Fibroblast of upper back skin (primary cell): ENCODE results near the gene ASTN2.

Experiments used
- DNase-seq: peaks from one replicate; pipeline ENCODE4 v3.0.0-alpha.2; 2013

ASTN2 gene

GRCh38 chr9:116998305-116998704, 416.6 kb downstream of the ASTN2 start:
- peak; percentile 31 for DNase-seq

DNA sequence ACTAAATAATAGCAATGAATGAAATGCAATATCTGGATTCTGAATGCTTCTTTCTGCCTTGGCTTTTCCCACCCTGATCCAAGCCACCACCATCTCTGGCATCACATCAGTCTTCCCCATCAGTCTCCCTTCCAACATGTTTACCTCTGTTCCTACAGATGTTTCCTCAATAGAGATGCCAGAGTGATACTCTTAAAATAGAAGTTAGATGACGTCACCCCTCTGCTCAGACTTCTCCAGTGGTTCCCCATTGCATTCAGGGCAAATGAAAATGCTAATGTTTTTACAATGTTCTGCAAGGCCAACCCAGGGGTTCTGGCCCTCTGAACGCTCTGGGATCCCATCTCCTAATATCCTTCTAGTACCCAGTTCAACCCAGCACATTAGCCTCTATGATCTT, 422.0 kb downstream of the ASTN2 start:
- no peak for DNase-seq

DNA sequence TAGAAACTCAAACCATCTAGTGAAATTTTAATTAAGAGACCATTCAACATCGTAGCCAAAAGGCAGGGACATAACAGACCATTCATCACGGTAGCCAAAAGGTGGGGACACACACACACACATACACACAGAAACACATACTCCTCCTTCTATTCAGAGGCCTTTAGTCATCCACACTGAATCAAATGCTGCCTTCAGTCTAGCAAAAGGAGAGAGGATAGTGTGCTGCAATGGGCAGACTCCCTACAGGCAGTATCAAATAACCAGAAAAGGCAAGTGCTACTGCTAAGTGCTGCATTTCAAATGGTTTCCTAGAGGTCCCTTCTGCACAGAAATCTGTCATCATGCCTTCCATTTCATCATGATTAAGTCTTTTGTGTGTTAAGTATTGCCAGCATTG, 423.8 kb downstream of the ASTN2 start:
- no peak for DNase-seq

DNA sequence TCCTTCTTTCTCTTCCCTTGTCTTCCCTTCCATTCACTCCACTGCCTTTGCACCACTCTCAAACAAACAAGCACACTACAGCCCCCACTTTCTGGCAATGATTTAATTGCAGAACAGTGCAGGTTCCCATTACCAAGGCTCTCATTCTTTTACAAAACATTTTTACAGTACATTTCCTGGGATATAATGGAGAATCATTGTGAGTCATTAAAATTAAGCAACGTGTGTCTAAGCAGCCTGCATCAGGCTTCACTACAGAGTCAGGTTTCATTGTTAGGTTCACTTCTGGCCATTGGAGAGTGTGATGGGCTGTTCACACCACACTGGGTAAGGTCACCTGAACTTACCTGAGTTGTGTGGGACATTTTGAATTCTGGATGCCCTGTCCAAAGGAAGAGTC, 424.3 kb downstream of the ASTN2 start:
- DNase-seq = no peak

DNA sequence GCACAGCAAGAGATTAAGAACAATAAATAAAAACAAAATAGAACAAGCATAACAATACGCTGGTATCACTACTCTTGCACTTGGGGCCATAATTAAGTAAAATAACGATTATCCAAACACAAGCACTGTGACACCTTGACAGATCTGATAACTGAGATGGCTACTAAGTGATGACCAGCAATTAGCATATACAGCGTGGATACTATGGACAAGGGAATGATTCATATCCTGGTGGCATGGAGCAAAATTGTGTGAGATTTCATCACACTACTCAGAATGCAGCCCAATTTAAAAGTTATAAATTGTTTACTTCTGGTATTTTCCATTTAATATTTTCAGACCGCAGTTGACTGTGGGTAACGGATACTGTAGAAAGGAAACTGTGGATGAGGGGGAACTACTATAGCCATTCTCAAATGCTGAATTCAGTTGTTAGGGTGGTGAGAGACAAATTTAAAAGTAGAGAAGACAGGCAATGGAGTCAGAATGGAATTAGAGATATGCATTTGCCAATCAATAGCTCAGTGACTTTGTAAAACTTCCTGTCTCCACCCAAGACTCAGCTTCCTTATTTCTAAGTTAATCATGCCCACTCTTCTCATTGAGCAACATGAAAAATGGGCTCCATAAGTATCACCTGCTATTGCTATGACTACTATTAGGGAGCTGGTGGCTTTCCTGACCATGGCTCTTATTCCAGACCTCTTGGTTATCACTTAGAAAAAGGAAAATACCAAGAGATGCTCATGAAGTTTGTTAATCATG, 427.0 kb downstream of the ASTN2 start:
- DNase-seq = peak; percentile 16

- DNase-seq = no peak
These were observed 428.8 kb downstream of the ASTN2 start for GRCh38 chr9:116986015-116986414.

- no peak for DNase-seq
These were observed 429.3 kb downstream of the ASTN2 start for GRCh38 chr9:116985596-116985995.

DNA sequence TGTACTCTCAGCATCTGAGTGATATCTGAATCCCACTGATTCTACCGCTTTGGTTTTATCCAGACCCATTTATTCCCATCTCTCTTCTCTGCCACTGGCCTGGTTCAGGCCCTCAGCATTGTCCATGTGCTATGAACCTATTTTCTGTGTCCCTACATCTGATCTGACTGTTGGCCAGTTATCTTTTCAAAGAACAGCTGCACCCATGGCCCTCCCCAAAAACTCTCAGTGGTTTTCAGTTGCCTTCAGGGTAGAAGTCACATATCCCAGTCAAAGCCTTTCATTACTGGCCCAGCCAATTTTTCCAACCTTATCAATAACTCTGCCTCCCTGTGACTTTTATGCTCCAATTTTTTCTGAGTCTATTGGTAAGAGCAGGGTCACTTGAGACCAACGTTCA, 430.7 kb downstream of the ASTN2 start:
- no peak for DNase-seq

- DNase-seq = no peak
These were observed 434.2 kb downstream of the ASTN2 start for GRCh38 chr9:116980582-116981120.

GRCh38 chr9:116979456-116979855, 435.4 kb downstream of the ASTN2 start:
- DNase-seq = peak; percentile 40

GRCh38 chr9:116978155-116978554, 436.7 kb downstream of the ASTN2 start:
- peak; percentile 37 for DNase-seq

DNA sequence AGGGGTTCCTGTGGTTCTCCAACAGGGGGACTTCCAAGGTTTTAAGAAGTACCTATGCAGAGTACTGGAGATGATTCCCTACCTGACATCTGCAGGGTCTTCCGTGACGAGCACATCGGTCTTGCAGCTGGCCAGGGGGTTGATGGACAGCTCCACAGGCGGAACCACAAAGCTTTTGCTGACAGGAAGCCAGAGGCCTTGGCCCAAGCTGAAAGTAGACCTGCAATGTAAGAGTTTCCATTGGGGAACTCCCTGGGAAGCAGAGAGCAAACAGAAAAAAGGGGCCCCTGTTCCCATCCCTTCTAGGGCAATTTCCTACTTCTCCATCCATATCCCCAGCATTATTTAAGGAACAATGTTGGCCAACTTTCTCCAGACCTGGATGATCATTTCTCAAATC, 439.7 kb downstream of the ASTN2 start:
- no peak for DNase-seq

DNA sequence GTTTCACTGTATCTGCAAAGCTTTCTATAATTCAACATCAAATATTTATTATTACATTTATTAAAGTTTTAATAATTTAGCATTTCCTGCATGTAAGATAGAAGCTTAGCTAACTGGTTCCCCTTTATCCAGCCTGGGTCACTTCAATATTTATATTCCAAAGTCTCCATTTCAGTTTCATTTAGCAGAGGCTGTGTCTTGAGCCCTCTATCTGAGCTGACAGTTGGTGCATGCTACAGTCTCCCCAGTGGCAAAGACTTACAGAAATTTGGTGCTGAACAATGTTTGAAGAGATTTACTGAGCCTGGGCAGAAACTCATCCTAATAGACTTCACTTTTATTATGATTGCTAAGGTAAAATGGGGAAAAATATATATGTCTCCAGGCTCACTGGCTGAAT, 448.7 kb downstream of the ASTN2 start:
- DNase-seq = no peak

DNA sequence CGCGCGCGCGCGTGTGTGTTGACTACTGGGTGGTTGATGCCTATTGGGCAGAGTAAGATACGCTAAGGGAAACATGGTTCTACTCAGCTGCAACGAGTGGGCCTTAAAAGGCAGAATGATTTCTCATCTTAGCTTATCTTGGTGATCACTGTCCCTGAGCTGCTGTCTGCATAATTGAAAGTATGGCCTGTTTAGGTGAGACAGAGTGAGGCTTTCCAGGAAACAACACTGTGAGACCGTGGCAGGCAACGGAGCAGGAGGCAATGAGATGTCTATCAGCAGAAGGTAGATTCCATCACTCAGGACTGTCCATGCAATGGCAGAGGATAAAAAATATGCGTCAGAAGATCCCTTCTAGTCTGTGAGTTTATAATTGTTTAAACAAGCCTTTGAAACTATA, 450.6 kb downstream of the ASTN2 start:
- no peak for DNase-seq

DNA sequence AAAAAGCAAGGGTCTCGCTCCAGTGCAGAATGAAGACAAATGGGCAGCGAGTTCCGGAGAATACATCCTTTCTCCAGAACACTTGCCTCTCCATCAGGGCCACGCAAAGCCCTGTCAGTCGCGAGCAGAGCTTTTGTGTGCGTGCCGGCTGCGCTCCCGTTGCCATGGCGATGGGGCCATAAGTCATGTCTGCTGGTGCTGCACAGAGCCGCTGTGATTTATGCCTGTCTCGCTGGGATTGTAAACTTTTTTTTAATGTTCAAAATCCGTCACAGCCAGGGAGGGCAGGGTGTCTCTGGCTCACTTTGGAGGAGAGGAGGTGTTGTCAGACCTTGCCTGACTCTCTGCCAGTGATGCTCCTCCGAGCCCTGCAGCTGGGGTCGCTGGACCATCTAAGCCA, 455.0 kb downstream of the ASTN2 start:
- DNase-seq = peak; percentile 64

- DNase-seq = no peak
These were observed 456.0 kb downstream of the ASTN2 start for GRCh38 chr9:116958881-116959280.

DNA sequence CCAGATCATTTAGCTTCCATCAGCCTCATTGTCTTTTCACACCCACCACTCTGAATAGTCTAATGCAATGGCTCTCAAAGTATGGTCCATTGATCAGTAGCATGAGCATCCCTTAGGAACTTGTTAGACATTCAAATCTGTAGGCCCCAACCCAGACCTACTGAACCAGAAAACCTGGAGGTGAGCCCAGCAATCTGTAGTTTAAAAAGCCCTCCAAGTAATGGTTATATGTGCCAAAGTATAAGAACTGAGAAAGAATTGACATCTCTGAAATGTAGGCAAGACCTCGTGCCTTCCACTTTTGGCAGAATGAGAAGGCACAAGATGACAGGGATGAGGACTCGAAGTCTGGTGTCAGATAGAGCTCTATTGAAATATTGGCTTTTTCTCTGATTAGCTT, 460.1 kb downstream of the ASTN2 start:
- DNase-seq = no peak

- DNase-seq = no peak
These were observed 461.6 kb downstream of the ASTN2 start for GRCh38 chr9:116953271-116953670.

DNA sequence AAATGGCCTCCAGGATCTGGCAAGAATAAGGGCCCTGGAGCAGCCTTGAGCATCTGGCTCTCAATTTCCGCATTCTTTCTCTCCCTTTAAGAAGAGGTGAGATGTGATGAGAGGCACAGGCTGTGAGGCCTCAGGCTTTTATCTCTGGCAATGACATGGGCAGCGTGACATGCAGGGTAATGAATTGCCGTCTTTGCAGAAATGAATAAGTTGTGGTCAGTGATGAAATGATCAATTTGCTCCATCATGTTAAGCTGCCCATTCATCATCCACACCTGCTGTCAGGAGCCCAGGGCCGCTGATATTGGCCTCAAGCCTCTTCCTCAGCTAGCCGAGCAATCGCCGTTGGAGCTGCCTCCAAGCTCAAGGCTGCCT, 462.4 kb downstream of the ASTN2 start:
- DNase-seq = no peak

- peak; percentile 99 for DNase-seq
These were observed 463.0 kb downstream of the ASTN2 start for GRCh38 chr9:116951588-116952435.

DNA sequence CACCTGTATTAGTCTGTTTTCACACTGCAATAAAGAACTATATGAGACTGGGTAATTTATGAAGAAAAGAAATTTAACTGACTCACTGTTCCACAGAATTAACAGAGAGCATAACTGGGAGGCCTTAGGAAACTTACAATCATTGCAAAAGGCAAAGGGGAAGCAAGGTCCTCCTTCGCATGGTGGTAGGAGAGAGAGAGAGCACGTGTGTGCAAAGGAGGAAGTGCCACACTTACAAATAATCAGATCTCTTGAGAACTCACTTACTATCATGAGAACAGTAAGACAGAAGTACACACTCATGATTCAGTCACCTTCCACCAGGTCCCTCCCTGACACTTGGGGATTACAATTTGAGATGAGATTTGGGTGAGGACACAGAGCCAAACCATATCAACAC, 469.0 kb downstream of the ASTN2 start:
- no peak for DNase-seq

DNA sequence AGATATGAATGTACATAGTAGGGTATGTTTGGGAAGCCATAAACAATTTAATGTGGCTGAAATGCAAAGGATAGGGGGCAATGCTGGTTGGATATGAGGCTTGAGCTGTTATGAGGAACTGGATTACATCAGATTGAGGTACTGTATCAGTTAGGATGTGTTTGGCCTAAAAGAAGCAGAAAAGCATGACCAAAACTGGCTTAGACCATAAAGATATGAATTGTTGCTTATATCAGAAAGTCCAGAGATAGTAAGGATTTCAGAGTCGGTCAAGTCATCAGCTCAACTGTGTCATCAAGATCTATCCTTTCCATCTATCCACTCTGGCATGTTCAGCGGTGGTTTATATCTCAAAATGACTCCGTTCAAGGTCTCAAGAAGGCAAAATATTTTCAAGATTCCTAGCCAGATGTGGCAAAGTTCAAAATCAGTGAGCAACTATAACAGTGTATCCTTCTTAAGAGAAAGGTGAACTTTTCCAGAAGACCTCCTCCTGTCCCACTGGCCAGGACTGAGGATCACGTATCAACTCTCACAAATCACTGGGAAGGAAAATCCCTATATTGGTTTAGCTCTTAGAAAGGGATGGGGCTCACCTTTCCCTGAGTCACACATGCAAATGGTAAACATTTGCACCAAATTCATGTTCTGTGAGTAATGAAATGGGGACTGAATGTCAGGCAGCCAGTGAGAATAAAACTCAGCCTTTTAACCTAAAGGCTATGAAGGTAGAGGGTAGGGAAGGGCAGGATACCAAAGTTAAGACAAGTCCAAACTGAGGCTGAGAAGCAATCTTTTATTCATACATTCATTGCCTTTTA, 469.9 kb downstream of the ASTN2 start:
- DNase-seq = no peak

DNA sequence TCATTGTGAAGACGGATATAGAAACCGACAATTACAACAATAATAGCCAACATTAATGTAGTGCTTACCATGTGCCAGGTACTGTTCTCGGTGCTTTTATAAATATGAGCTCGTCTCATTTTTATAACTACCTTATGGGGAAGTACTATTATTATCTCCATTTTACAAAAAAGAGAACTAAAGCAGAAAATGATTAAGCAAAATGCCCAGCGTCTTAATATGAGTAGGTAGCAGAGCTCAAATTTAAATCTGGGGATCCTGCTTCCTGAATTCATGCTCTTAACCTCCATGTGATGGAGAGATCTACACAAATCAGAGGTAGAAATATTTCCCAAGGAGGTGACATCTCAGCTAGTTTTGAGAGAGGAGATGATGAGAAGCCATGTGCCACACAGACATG, 470.9 kb downstream of the ASTN2 start:
- no peak for DNase-seq
